BLaER1 (cell line): Measurements from ENCODE around the gene PMS2.
"Not testable (repeated sequence)": the region's sequence is repeated elsewhere in the genome, so short reads cannot be mapped to it uniquely, and the experiment has no call there.

ENCODE experiments used
- H3K27ac ChIP-seq: shearing (Covaris generic); formaldehyde crosslinking; 2 replicates; pipeline ENCODE4 v1.8.1; 2022
- H3K27me3 ChIP-seq: shearing (Covaris generic); formaldehyde crosslinking; 2 replicates; pipeline ENCODE4 v1.8.1; 2022
- H3K36me3 ChIP-seq: shearing (Covaris generic); formaldehyde crosslinking; 2 replicates; pipeline ENCODE4 v1.8.1; 2022
- H3K4me1 ChIP-seq: shearing (Covaris generic); formaldehyde crosslinking; 2 replicates; pipeline ENCODE4 v1.8.1; 2022
- H3K4me2 ChIP-seq: shearing (Covaris generic); formaldehyde crosslinking; 2 replicates; pipeline ENCODE4 v1.8.1; 2022
- H3K4me3 ChIP-seq: shearing (Covaris generic); formaldehyde crosslinking; 2 replicates; pipeline ENCODE4 v1.8.1; 2022
- H3K9ac ChIP-seq: shearing (Covaris generic); formaldehyde crosslinking; 2 replicates; pipeline ENCODE4 v1.8.1; 2022
- H3K9me3 ChIP-seq: shearing (Covaris generic); formaldehyde crosslinking; 2 replicates; pipeline ENCODE4 v1.8.1; 2022
- H4K20me1 ChIP-seq: shearing (Covaris generic); formaldehyde crosslinking; 2 replicates; pipeline ENCODE4 v1.8.1; 2022

PMS2 gene

GRCh38 chr7:5970347-5970911 is 38.4 kb downstream of the PMS2 start, which contains the start of gene RSPH10B:
RSPH10B (minus strand) TSS chr7:5970689; CDS start chr7:5967116, 3,573 bp downstream.
- H3K4me3 ChIP-seq, H3K27me3 ChIP-seq, H3K27ac ChIP-seq, H3K36me3 ChIP-seq, H3K4me1 ChIP-seq, H3K9ac ChIP-seq, H3K4me2 ChIP-seq, H3K9me3 ChIP-seq, H4K20me1 ChIP-seq: not testable (repeated sequence)

- H3K36me3 ChIP-seq, H3K4me3 ChIP-seq, H3K9ac ChIP-seq, H3K4me2 ChIP-seq, H3K4me1 ChIP-seq, H3K9me3 ChIP-seq, H3K27me3 ChIP-seq, H4K20me1 ChIP-seq, H3K27ac ChIP-seq: not testable (repeated sequence)
These were observed 45.0 kb downstream of the PMS2 start for GRCh38 chr7:5963810-5964209.

GRCh38 chr7:5963205-5963604 is 45.6 kb downstream of the PMS2 start:
- not testable (repeated sequence) for H3K27me3 ChIP-seq

GRCh38 chr7:5934945-5935450 is 73.9 kb downstream of the PMS2 start:
- not testable (repeated sequence) for H3K27ac ChIP-seq, H3K4me2 ChIP-seq, H3K36me3 ChIP-seq, H3K27me3 ChIP-seq, H3K9me3 ChIP-seq, H3K4me3 ChIP-seq, H3K4me1 ChIP-seq, H4K20me1 ChIP-seq, H3K9ac ChIP-seq

More at GRCh38 chr7:5963205-5963604, 45.6 kb downstream of the PMS2 start:
- H3K27ac ChIP-seq, H3K36me3 ChIP-seq, H4K20me1 ChIP-seq, H3K4me3 ChIP-seq, H3K9me3 ChIP-seq, H3K4me1 ChIP-seq, H3K9ac ChIP-seq, H3K4me2 ChIP-seq: not testable (repeated sequence)

GRCh38 chr7:5931905-5932644 is 76.8 kb downstream of the PMS2 start:
- not testable (repeated sequence) for H3K4me1 ChIP-seq, H3K9me3 ChIP-seq, H3K4me3 ChIP-seq, H3K27ac ChIP-seq, H3K27me3 ChIP-seq, H4K20me1 ChIP-seq, H3K4me2 ChIP-seq, H3K36me3 ChIP-seq, H3K9ac ChIP-seq

GRCh38 chr7:5931250-5931649 is 77.6 kb downstream of the PMS2 start:
- H3K36me3 ChIP-seq, H3K9ac ChIP-seq, H3K27me3 ChIP-seq, H3K4me3 ChIP-seq, H3K4me1 ChIP-seq, H4K20me1 ChIP-seq, H3K4me2 ChIP-seq, H3K27ac ChIP-seq, H3K9me3 ChIP-seq: not testable (repeated sequence)

- H3K36me3 ChIP-seq, H3K27ac ChIP-seq, H3K4me1 ChIP-seq, H3K4me3 ChIP-seq, H3K27me3 ChIP-seq, H3K4me2 ChIP-seq, H3K9ac ChIP-seq, H4K20me1 ChIP-seq, H3K9me3 ChIP-seq: not testable (repeated sequence)
These were observed 78.6 kb downstream of the PMS2 start for GRCh38 chr7:5930290-5930689.

- H3K36me3 ChIP-seq, H3K4me1 ChIP-seq, H3K4me2 ChIP-seq, H3K27ac ChIP-seq, H3K9me3 ChIP-seq, H4K20me1 ChIP-seq, H3K4me3 ChIP-seq, H3K27me3 ChIP-seq, H3K9ac ChIP-seq: not testable (repeated sequence)
These were observed 82.5 kb downstream of the PMS2 start for GRCh38 chr7:5926263-5926870.

GRCh38 chr7:5924630-5925029 is 84.2 kb downstream of the PMS2 start:
- not testable (repeated sequence) for H3K4me2 ChIP-seq, H3K4me3 ChIP-seq, H4K20me1 ChIP-seq, H3K27ac ChIP-seq, H3K9ac ChIP-seq, H3K36me3 ChIP-seq, H3K4me1 ChIP-seq, H3K9me3 ChIP-seq, H3K27me3 ChIP-seq

GRCh38 chr7:5924180-5924579 is 84.7 kb downstream of the PMS2 start:
- not testable (repeated sequence) for H3K27me3 ChIP-seq, H4K20me1 ChIP-seq, H3K4me2 ChIP-seq

More at GRCh38 chr7:5924180-5924579, 84.7 kb downstream of the PMS2 start:
- not testable (repeated sequence) for H3K27ac ChIP-seq, H3K4me1 ChIP-seq, H3K4me3 ChIP-seq, H3K9me3 ChIP-seq, H3K9ac ChIP-seq, H3K36me3 ChIP-seq
